Trophoblast cell (in vitro differentiated cells and primary cell): ENCODE measurements around the gene TBC1D19.

Source experiments
- DNase-seq, 2 donors: peaks; one replicate each; pipeline ENCODE4 v3.0.0-alpha.2; 2016
- H2AFZ ChIP-seq: 2 replicates; pipeline ENCODE4 v1.6.1; 2013; ENCODE audit warnings: low read length, moderate library complexity, mild to moderate bottlenecking; ENCODE audit not compliant: insufficient read depth, poor library complexity
- H2AK5ac ChIP-seq: 2 replicates; pipeline ENCODE4 v1.6.1; 2013; ENCODE audit warnings: mild to moderate bottlenecking, low read length
- H2BK120ac ChIP-seq: 2 replicates; pipeline ENCODE4 v1.6.1; 2013; ENCODE audit warnings: low read length, mild to moderate bottlenecking, moderate library complexity; ENCODE audit not compliant: insufficient read depth, poor library complexity
- H2BK12ac ChIP-seq: 2 replicates; pipeline ENCODE4 v1.6.1; 2013; ENCODE audit warnings: mild to moderate bottlenecking, low read length, moderate library complexity
- H2BK5ac ChIP-seq: 2 replicates; pipeline ENCODE4 v1.6.1; 2013; ENCODE audit warnings: low read length, low read depth, moderate library complexity, mild to moderate bottlenecking; ENCODE audit not compliant: poor library complexity
- H3K14ac ChIP-seq: 2 replicates; pipeline ENCODE4 v1.6.1; 2013; ENCODE audit warnings: mild to moderate bottlenecking, low read length
- H3K18ac ChIP-seq: 2 replicates; pipeline ENCODE4 v1.6.1; 2013; ENCODE audit warnings: mild to moderate bottlenecking, low read length
- H3K23ac ChIP-seq: 2 replicates; pipeline ENCODE4 v1.6.1; 2013; ENCODE audit warnings: low read length
- H3K27ac ChIP-seq: 2 replicates; pipeline ENCODE4 v1.5.1; 2013; ENCODE audit warnings: low read depth, mild to moderate bottlenecking, inconsistent platforms, low read length, moderate library complexity
- H3K27me3 ChIP-seq: 2 replicates; pipeline ENCODE4 v1.6.1; 2013; ENCODE audit warnings: inconsistent platforms, mild to moderate bottlenecking, low read length, moderate library complexity; ENCODE audit not compliant: insufficient read depth
- H3K36me3 ChIP-seq, 2 experiments: 1 replicate in 1 of 2; 2 replicates in 1 of 2; pipeline ENCODE4 v1.6.1; 2013; ENCODE audit warnings: low read length in 2 of 2, mild to moderate bottlenecking in 2 of 2, moderate library complexity in 1 of 2; ENCODE audit not compliant: insufficient read depth in 2 of 2, control insufficient read depth in 1 of 2
- H3K4ac ChIP-seq: 2 replicates; pipeline ENCODE4 v1.6.1; 2013; ENCODE audit warnings: low read depth, mild to moderate bottlenecking, low read length, moderate library complexity
- H3K4me1 ChIP-seq, 2 experiments: 1 replicate in 1 of 2; 2 replicates in 1 of 2; pipeline ENCODE4 v1.6.1; 2013; ENCODE audit warnings: low read length in 2 of 2, mild to moderate bottlenecking in 2 of 2, moderate library complexity in 1 of 2; ENCODE audit not compliant: insufficient read depth in 2 of 2, control insufficient read depth in 1 of 2
- H3K4me2 ChIP-seq: 2 replicates; pipeline ENCODE4 v1.6.1; 2013; ENCODE audit warnings: inconsistent platforms, mild to moderate bottlenecking, low read length, moderate library complexity
- H3K4me3 ChIP-seq: 2 replicates; pipeline ENCODE4 v1.5.1; 2013; ENCODE audit warnings: mild to moderate bottlenecking, low read depth, low read length, inconsistent platforms
- H3K79me1 ChIP-seq: one replicate; pipeline ENCODE4 v1.6.1; 2013; ENCODE audit warnings: low read length
- H3K79me2 ChIP-seq: 2 replicates; pipeline ENCODE4 v1.6.1; 2013; ENCODE audit warnings: low read length, mild to moderate bottlenecking; ENCODE audit not compliant: control insufficient read depth, insufficient read depth, poor library complexity
- H3K9ac ChIP-seq: 2 replicates; pipeline ENCODE4 v1.6.1; 2013; ENCODE audit warnings: mild to moderate bottlenecking, low read length
- H3K9me3 ChIP-seq: 2 replicates; pipeline ENCODE4 v1.6.1; 2013; ENCODE audit warnings: low read depth, mild to moderate bottlenecking, control low read depth, inconsistent platforms, low read length; ENCODE audit not compliant: insufficient read depth
- H4K12ac ChIP-seq: 2 replicates; pipeline ENCODE4 v1.6.1; 2013; ENCODE audit warnings: low read depth, mild to moderate bottlenecking, low read length, moderate library complexity
- H4K8ac ChIP-seq: 2 replicates; pipeline ENCODE4 v1.6.1; 2013; ENCODE audit warnings: low read depth, mild to moderate bottlenecking, low read length, moderate library complexity
- H4K91ac ChIP-seq: one replicate; pipeline ENCODE4 v1.6.1; 2013; ENCODE audit warnings: low read depth, mild to moderate bottlenecking, low read length, moderate library complexity
- WGBS: extraction: QIAGEN DNeasy Blood & Tissue Kit; methylation state at CpG from one replicate; pipeline ENCODE4 v1.1.7; 2013; ENCODE audit warnings: missing lambda C conversion rate; ENCODE audit not compliant: insufficient read length, insufficient coverage; ENCODE audit errors: extremely low coverage; 5-methylcytosine and 5-hydroxymethylcytosine counted together

The TBC1D19 gene

DNA sequence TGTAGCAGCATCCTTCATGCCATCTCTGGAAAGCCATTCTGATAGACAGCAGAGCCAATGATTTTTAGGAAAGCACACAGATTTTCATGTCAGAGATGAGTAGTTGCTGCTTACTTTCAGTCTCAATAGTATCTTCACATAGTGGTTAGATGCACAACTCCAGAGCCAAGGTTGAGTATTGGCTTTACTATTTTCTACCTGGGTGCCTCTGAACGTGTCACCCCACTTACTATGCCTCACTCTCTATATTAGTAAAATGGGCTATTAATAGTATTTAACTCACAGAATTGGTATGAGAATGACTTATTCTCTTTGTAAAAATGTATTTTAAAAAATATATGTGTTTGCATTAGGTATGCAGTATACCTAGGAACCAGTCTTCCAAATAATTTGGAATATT lies 168.0 kb downstream of the TBC1D19 start:
- Histone ChIP-seq H4K8ac (no peak overlapping the region), H3K18ac (no peak overlapping the region), H4K12ac (no peak overlapping the region), H2AK5ac (no peak overlapping the region), H4K91ac (no peak overlapping the region), H3K4me2 (no peak overlapping the region), H2BK12ac (no peak overlapping the region), H3K4me1 (no peaks in the 10 kb centered on the region), H2AFZ (no peak overlapping the region), H3K4ac (no peak overlapping the region), H3K27ac (no peak overlapping the region), H3K4me3 (no peak overlapping the region), H3K9ac (no peak overlapping the region), H2BK120ac (no peak overlapping the region), H3K9me3 (no peaks in the 10 kb centered on the region), H2BK5ac (no peak overlapping the region), H3K27me3 (no peaks in the 10 kb centered on the region), H3K79me1 (no peaks in the 10 kb centered on the region), H3K23ac (no peak overlapping the region), H3K14ac (no peak overlapping the region), H3K79me2 (no peaks in the 10 kb centered on the region), H3K36me3 (no peaks in the 10 kb centered on the region)
- WGBS, result no CpG with 5 or more reads among the region's 1 CpG
- DNase-seq, result no peak

- Histone ChIP-seq H3K4ac (no peak overlapping the region), H2BK120ac (no peak overlapping the region), H3K79me2 (no peaks in the 10 kb centered on the region), H3K9ac (no peak overlapping the region), H2AFZ (no peak overlapping the region), H3K14ac (no peak overlapping the region), H3K4me2 (no peak overlapping the region), H4K12ac (no peak overlapping the region), H2BK12ac (no peak overlapping the region), H3K36me3 (no peaks in the 10 kb centered on the region), H3K79me1 (no peaks in the 10 kb centered on the region), H3K18ac (no peak overlapping the region), H3K4me3 (no peak overlapping the region), H2AK5ac (no peak overlapping the region), H3K4me1 (no peaks in the 10 kb centered on the region), H4K91ac (no peak overlapping the region), H3K23ac (no peak overlapping the region), H3K27ac (no peak overlapping the region), H3K27me3 (no peaks in the 10 kb centered on the region), H4K8ac (no peak overlapping the region), H3K9me3 (no peaks in the 10 kb centered on the region), H2BK5ac (no peak overlapping the region)
- DNase-seq, result no peak
- WGBS, result no CpG with 5 or more reads among the region's 2 CpGs
Measured at GRCh38 chr4:26753187-26753586, 169.3 kb downstream of the TBC1D19 start.

DNA sequence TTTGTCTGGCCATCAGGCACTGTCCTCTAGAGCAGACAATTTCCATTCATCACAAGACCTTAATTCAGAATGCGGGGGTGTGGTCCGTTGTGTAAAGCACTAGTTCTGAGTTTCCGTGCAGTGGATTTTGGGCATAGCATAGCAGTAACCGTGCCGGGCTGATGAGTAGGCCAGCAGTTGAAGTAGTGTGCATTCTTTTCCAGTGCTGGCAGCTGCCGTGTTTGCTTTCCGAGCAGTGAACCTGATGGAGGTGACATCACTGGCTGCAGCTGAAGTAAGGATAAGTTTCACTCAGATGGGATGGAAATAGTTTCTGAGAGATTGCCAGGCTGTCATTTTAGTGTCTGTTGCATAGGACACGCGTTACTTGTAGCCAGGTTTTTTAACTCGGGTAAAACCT lies 169.7 kb downstream of the TBC1D19 start:
- WGBS, result no CpG with 5 or more reads among the region's 10 CpGs
- H3K79me1 ChIP-seq, result no peaks in the 10 kb centered on the region

GRCh38 chr4:26757751-26758150 lies 173.9 kb downstream of the TBC1D19 start:
- Histone ChIP-seq H3K23ac (no peak overlapping the region), H3K4me2 (no peak overlapping the region), H2BK12ac (no peak overlapping the region), H3K4me1 (no peaks in the 10 kb centered on the region), H3K14ac (no peak overlapping the region), H3K27me3 (no peaks in the 10 kb centered on the region), H4K8ac (no peak overlapping the region), H3K18ac (no peak overlapping the region), H2AFZ (no peak overlapping the region), H2BK120ac (no peak overlapping the region), H2BK5ac (no peak overlapping the region), H4K12ac (no peak overlapping the region), H3K79me1 (no peaks in the 10 kb centered on the region), H4K91ac (no peak overlapping the region), H3K4me3 (no peak overlapping the region), H3K4ac (no peak overlapping the region), H3K36me3 (no peaks in the 10 kb centered on the region), H3K9me3 (no peaks in the 10 kb centered on the region), H3K9ac (no peak overlapping the region), H3K27ac (no peak overlapping the region), H2AK5ac (no peak overlapping the region), H3K79me2 (no peaks in the 10 kb centered on the region)
- no CpG with 5 or more reads among the region's 1 CpG for WGBS
- DNase-seq, result no peak

More for the DNA sequence above, 169.7 kb downstream of the TBC1D19 start:
- H3K4me1 ChIP-seq, result no peaks in the 10 kb centered on the region
- H3K4me3 ChIP-seq, result no peak overlapping the region
- H3K4me2 ChIP-seq, result no peak overlapping the region
- no peak overlapping the region for H3K4ac ChIP-seq
- H4K12ac ChIP-seq, result no peak overlapping the region
- H3K18ac ChIP-seq, result no peak overlapping the region
- H4K91ac ChIP-seq, result no peak overlapping the region
- H3K9ac ChIP-seq, result no peak overlapping the region
- H3K36me3 ChIP-seq, result no peaks in the 10 kb centered on the region
- H3K27ac ChIP-seq, result no peak overlapping the region
- H4K8ac ChIP-seq, result no peak overlapping the region
- H3K9me3 ChIP-seq, result no peaks in the 10 kb centered on the region
- no peak overlapping the region for H2BK120ac ChIP-seq
- H2AK5ac ChIP-seq, result no peak overlapping the region
- no peak overlapping the region for H2AFZ ChIP-seq
- DNase-seq, result peak; percentile 21 to 55
- H2BK12ac ChIP-seq, result no peak overlapping the region
- H3K14ac ChIP-seq, result no peak overlapping the region
- H2BK5ac ChIP-seq, result no peak overlapping the region
- H3K27me3 ChIP-seq, result no peaks in the 10 kb centered on the region
- no peaks in the 10 kb centered on the region for H3K79me2 ChIP-seq
- no peak overlapping the region for H3K23ac ChIP-seq
